SH-SY5Y (cell line): ENCODE results near the gene ATP5ME.

ENCODE experiments used
- GATA2 ChIP-seq: IDR thresholded peaks from 2 replicates; pipeline ENCODE4 v1.6.1; 2011; ENCODE audit warnings: mild to moderate bottlenecking, low read depth, low read length
- GATA3 ChIP-seq: IDR thresholded peaks from 2 replicates; pipeline ENCODE4 v1.6.1; 2011; ENCODE audit warnings: low read depth, mild to moderate bottlenecking, low read length, moderate library complexity

ATP5ME gene

GRCh38 chr4:667545-667925, 6.5 kb downstream of the ATP5ME start:
- no peak for TF ChIP-seq GATA3
- no peak for TF ChIP-seq GATA2

- no peak for TF ChIP-seq GATA2
- no peak for TF ChIP-seq GATA3
Observed at GRCh38 chr4:666822-667544, 7.1 kb downstream of the ATP5ME start.

GRCh38 chr4:666436-666810, 7.7 kb downstream of the ATP5ME start:
- TF ChIP-seq GATA3 = no peak
- TF ChIP-seq GATA2 = no peak

GRCh38 chr4:665751-666435, 8.2 kb downstream of the ATP5ME start:
- no peak for TF ChIP-seq GATA2

GRCh38 chr4:665381-665750, 8.7 kb downstream of the ATP5ME start:
- TF ChIP-seq GATA2 = no peak
- no peak for TF ChIP-seq GATA3

- no peak for TF ChIP-seq GATA2
- no peak for TF ChIP-seq GATA3
Observed at GRCh38 chr4:664713-665231, 9.3 kb downstream of the ATP5ME start.

GRCh38 chr4:663438-664428, 10.3 kb downstream of the ATP5ME start:
- TF ChIP-seq GATA3 = no peak
- no peak for TF ChIP-seq GATA2

- TF ChIP-seq GATA3 = no peak
- no peak for TF ChIP-seq GATA2
Observed at GRCh38 chr4:663046-663437, 11.0 kb downstream of the ATP5ME start.

GRCh38 chr4:661881-662761, 12.0 kb downstream of the ATP5ME start:
- TF ChIP-seq GATA2 (no peak), GATA3 (no peak)

- TF ChIP-seq GATA3 (no peak), GATA2 (no peak)
Observed at GRCh38 chr4:661231-661630, 12.8 kb downstream of the ATP5ME start.

- TF ChIP-seq GATA2 = no peak
- no peak for TF ChIP-seq GATA3
Observed at GRCh38 chr4:660401-660800, 13.7 kb downstream of the ATP5ME start.

GRCh38 chr4:659851-660250, 14.2 kb downstream of the ATP5ME start:
- TF ChIP-seq GATA2 = no peak
- no peak for TF ChIP-seq GATA3
